Keratinocyte (primary cell): ENCODE data around the gene TUBGCP6.

Experiments
- CTCF ChIP-seq, 3 experiments: IDR thresholded peaks in 1 of 3; conservative IDR thresholded peaks in 1 of 3; optimal IDR thresholded peaks in 1 of 3; 2 replicates in 2 of 3; 3 replicates in 1 of 3; pipeline versions ENCODE3 to v1.5.1; 2011; ENCODE audit warnings: low read length in 3 of 3, mild to moderate bottlenecking in 3 of 3, moderate library complexity in 2 of 3, control low read depth in 1 of 3, inconsistent platforms in 1 of 3; ENCODE audit not compliant: insufficient read depth in 2 of 3; ENCODE audit errors: extremely low read depth in 1 of 3
- EZH2 ChIP-seq: IDR thresholded peaks from one replicate; pipeline ENCODE4 v1.6.1; 2012; ENCODE audit warnings: inconsistent platforms, mild to moderate bottlenecking, low read length, moderate library complexity

- TF ChIP-seq CTCF (optimal IDR thresholded peaks at IDR 0.05 in 1 of 3, IDR thresholded peaks at IDR 0.05 in 1 of 3, conservative IDR thresholded peaks at IDR 0.05 in 1 of 3; ENCODE audit: extremely low read depth in 1 of 3, insufficient read depth in 2 of 3, low read length in 3 of 3) (no peak), EZH2 (no peak)
These were observed 33.6 kb upstream of the TUBGCP6 start for GRCh38 chr22:50278461-50278860.
